CD4-positive, alpha-beta T cell treated with Interleukin-17A for 4 hours (primary cell): Measurements from ENCODE around the gene GTF2H4.

ENCODE experiments used
- DNase-seq: peaks from one replicate; pipeline ENCODE4 v3.0.0-alpha.2; 2020; ENCODE audit warnings: mixed read lengths

GTF2H4 gene

GRCh38 chr6:30960907-30961673, 53.1 kb downstream of the GTF2H4 start:
- no peak for DNase-seq

DNA sequence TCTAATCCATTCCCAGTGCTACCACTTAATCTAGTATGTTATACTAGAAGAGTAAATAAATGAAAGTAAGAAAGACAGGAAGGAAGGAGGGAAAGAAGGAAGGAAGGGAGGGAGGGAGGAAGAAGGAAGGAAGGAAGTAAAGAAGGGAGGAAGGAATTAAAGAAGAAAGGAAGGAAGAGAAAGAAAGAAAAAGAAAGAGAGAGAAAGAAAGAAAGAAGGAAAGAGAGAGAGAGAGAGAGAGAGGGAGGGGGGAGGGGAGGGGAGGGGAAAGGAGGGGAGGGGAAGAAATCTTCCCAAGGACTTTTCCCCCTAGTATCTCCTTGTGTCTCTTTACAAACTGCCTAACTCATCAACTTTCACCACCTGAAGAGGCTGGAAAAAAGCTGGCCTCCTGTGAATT, 54.7 kb downstream of the GTF2H4 start:
- DNase-seq: no peak

GRCh38 chr6:30963641-30964040, 55.6 kb downstream of the GTF2H4 start:
- no peak for DNase-seq
